Measurements from ENCODE around the gene PATL2.
"Not testable (repeated sequence)": the region's sequence is repeated elsewhere in the genome, so short reads cannot be mapped to it uniquely, and the experiment has no call there.

The PATL2 gene

DNA sequence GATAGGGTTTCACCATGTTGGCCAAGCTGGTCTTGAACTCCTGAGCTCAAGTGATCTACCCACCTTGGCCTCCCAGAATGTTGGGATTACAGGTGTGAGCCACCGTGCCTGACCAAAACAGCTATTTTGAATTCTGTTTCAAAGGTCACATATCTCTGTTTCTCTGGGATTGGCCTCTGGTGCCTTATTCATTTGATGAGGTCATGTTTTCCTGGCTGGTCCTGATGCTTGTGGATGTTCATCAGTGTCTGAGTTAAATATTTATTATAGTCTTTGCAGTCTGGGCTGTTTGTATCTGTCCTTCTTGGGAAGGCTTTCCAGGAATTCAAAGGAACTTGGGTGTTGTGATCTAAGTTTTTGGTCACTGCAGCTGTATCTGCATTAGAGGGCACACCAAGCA lies 5.1 kb downstream of the PATL2 start:
- H3K79me2 ChIP-seq (ENCODE audit: insufficient read depth, low read depth): no peaks in the 10 kb centered on the region
- H3K27me3 ChIP-seq (ENCODE audit: insufficient read depth, low read depth): no peaks in the 10 kb centered on the region
- H4K20me1 ChIP-seq (ENCODE audit: insufficient read depth): no peaks in the 10 kb centered on the region
- no peak overlapping the region for H3K4me2 ChIP-seq
- H3K4me3 ChIP-seq (IDR thresholded peaks at IDR 0.05; ENCODE audit: insufficient read depth, low read depth, low read length): no peak overlapping the region
- no peaks in the 10 kb centered on the region for H3K36me3 ChIP-seq (ENCODE audit: insufficient read depth)
- H3K4me1 ChIP-seq (ENCODE audit: low read depth, poor library complexity, severe bottlenecking): peaks cover 10% of the 10 kb centered on the region
- H3K9ac ChIP-seq: no peak overlapping the region
- no peak overlapping the region for H2AFZ ChIP-seq (ENCODE audit: low read depth)
- H3K27ac ChIP-seq: no peak overlapping the region
- TF ChIP-seq, protein P1, sequence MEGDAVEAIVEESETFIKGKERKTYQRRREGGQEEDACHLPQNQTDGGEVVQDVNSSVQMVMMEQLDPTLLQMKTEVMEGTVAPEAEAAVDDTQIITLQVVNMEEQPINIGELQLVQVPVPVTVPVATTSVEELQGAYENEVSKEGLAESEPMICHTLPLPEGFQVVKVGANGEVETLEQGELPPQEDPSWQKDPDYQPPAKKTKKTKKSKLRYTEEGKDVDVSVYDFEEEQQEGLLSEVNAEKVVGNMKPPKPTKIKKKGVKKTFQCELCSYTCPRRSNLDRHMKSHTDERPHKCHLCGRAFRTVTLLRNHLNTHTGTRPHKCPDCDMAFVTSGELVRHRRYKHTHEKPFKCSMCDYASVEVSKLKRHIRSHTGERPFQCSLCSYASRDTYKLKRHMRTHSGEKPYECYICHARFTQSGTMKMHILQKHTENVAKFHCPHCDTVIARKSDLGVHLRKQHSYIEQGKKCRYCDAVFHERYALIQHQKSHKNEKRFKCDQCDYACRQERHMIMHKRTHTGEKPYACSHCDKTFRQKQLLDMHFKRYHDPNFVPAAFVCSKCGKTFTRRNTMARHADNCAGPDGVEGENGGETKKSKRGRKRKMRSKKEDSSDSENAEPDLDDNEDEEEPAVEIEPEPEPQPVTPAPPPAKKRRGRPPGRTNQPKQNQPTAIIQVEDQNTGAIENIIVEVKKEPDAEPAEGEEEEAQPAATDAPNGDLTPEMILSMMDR (conservative IDR thresholded peaks at IDR 0.05; ENCODE audit: low read depth, low read length): no peak

DNA sequence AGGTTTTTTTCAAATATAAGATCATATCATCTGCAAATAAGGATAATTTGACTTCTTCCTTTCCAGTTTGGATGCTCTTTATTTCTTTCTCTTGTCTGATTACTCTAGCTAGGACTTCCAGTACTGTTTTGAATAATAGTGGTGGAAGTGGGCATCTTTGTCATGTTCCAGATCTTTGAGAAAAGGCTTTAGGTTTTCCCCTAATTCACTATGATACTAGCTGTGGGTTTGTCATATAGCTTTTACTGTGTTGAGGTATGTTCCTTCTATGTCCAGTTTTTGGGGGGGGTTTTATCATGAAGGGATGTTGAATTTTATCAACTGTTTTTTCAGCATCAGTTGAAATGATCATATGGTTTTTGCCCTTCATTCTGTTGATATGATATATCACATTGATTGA lies 10.4 kb downstream of the PATL2 start:
- not testable (repeated sequence) for H3K36me3 ChIP-seq (ENCODE audit: insufficient read depth); H3K79me2 ChIP-seq (ENCODE audit: insufficient read depth, low read depth); H3K4me2 ChIP-seq; H3K27ac ChIP-seq; H4K20me1 ChIP-seq (ENCODE audit: insufficient read depth); H3K27me3 ChIP-seq (ENCODE audit: insufficient read depth, low read depth); H3K4me1 ChIP-seq (ENCODE audit: low read depth, poor library complexity, severe bottlenecking); H3K9ac ChIP-seq; H3K4me3 ChIP-seq (IDR thresholded peaks at IDR 0.05; ENCODE audit: insufficient read depth, low read depth, low read length); H2AFZ ChIP-seq (ENCODE audit: low read depth)

DNA sequence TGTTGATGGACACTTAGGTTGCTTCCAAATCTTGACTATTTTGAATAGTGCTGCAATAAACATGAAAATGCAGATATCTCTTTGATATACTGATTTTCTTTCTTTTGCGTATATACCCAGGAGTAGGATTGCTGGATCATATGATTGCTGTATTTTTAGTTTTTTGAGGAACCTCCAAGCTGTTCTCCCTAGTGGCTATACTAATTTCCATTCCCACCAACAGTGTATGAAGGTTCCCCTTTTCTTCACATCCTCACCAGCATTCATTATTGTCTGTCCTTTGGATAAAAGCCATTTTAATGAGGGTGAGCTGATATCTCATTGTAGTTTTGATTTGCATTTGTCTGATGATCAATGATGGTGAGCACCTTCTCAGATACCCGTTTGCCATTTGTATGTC lies 12.5 kb downstream of the PATL2 start:
- Histone ChIP-seq H3K27me3 (ENCODE audit: insufficient read depth, low read depth) (no peaks in the 10 kb centered on the region), H3K4me3 (IDR thresholded peaks at IDR 0.05; ENCODE audit: insufficient read depth, low read depth, low read length) (no peak overlapping the region), H3K4me1 (ENCODE audit: low read depth, poor library complexity, severe bottlenecking) (no peaks in the 10 kb centered on the region), H2AFZ (ENCODE audit: low read depth) (no peak overlapping the region), H3K79me2 (ENCODE audit: insufficient read depth, low read depth) (no peaks in the 10 kb centered on the region), H3K9ac (no peak overlapping the region), H3K27ac (no peak overlapping the region), H4K20me1 (ENCODE audit: insufficient read depth) (no peaks in the 10 kb centered on the region), H3K36me3 (ENCODE audit: insufficient read depth) (no peaks in the 10 kb centered on the region), H3K4me2 (no peak overlapping the region)
- TF ChIP-seq, protein P1 (conservative IDR thresholded peaks at IDR 0.05; ENCODE audit: low read depth, low read length): no peak

DNA sequence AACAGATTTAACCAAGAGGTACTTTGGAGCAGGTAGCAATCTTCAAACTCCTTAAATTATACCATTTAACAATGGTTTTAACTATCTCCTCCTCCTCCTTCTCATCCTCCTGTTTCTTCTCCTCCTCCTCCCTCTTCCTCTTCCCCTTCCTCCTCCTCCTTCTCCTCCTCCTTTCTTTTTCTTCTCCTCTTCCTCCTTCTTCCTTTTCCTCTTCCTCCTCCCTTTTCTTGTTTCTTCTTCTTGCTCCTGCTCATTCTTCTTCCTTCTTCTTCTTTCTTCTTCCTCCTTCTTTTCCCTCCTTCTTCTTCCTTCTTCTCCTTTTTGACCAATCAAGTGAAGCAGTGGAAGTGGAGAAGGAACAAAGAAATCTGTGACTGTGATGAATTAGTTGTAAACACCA lies 14.1 kb downstream of the PATL2 start:
- Histone ChIP-seq H3K27ac (no peak overlapping the region), H3K4me2 (no peak overlapping the region), H3K4me3 (IDR thresholded peaks at IDR 0.05; ENCODE audit: insufficient read depth, low read depth, low read length) (no peak overlapping the region), H3K9ac (no peak overlapping the region), H2AFZ (ENCODE audit: low read depth) (no peak overlapping the region), H3K36me3 (ENCODE audit: insufficient read depth) (no peaks in the 10 kb centered on the region), H3K79me2 (ENCODE audit: insufficient read depth, low read depth) (no peaks in the 10 kb centered on the region), H3K4me1 (ENCODE audit: low read depth, poor library complexity, severe bottlenecking) (no peaks in the 10 kb centered on the region), H4K20me1 (ENCODE audit: insufficient read depth) (no peaks in the 10 kb centered on the region), H3K27me3 (ENCODE audit: insufficient read depth, low read depth) (no peaks in the 10 kb centered on the region)
- TF ChIP-seq, protein P1 (conservative IDR thresholded peaks at IDR 0.05; ENCODE audit: low read depth, low read length): no peak

DNA sequence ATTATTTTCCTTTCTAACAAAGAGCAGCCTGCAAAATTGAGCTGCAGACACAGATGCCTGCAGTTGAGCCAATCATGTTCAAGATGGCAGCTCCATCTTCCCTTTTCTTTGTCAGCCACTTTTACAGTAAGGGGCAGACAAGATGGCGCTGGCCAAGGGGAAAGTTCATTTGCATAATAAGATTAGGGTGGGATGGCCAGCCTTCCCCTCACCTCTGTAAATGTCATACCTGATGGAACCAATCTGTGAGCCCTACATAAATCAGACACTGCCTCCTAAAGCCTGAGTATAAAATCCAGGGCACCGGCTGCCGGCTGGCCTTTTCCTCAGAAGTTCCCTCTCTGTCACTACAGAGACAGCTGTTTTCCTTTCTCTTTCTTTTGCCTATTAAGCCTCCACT lies 15.8 kb downstream of the PATL2 start:
- Histone ChIP-seq H3K9ac (no peak overlapping the region), H3K4me1 (ENCODE audit: low read depth, poor library complexity, severe bottlenecking) (no peaks in the 10 kb centered on the region), H2AFZ (ENCODE audit: low read depth) (no peak overlapping the region), H3K4me2 (no peak overlapping the region), H3K27me3 (ENCODE audit: insufficient read depth, low read depth) (no peaks in the 10 kb centered on the region), H4K20me1 (ENCODE audit: insufficient read depth) (no peaks in the 10 kb centered on the region), H3K4me3 (IDR thresholded peaks at IDR 0.05; ENCODE audit: insufficient read depth, low read depth, low read length) (no peak overlapping the region), H3K36me3 (ENCODE audit: insufficient read depth) (no peaks in the 10 kb centered on the region), H3K79me2 (ENCODE audit: insufficient read depth, low read depth) (no peaks in the 10 kb centered on the region), H3K27ac (no peak overlapping the region)
- TF ChIP-seq, protein P1 (conservative IDR thresholded peaks at IDR 0.05; ENCODE audit: low read depth, low read length): no peak
